SJCRH30 (cell line): ENCODE data around the gene CXXC5. TPM values are rescaled to one million over a fixed set of nuclear protein-coding genes. Genes with fewer than 3 reads are reported as not detected.

ENCODE experiments used
- DNase-seq, 2 experiments: peaks; one replicate each; pipeline ENCODE4 v3.0.0-alpha.2; 2015 to 2020
- H3K27ac ChIP-seq: fragments of 250-450 bp; sonication (Bioruptor Pico); 2 replicates; pipeline ENCODE4 v1.5.1; 2020; ENCODE audit warnings: mild to moderate bottlenecking, moderate library complexity
- H3K27me3 ChIP-seq: fragments of 250-450 bp; sonication (Bioruptor Pico); 2 replicates; pipeline ENCODE4 v1.5.1; 2020; ENCODE audit warnings: mild to moderate bottlenecking, moderate library complexity
- H3K36me3 ChIP-seq: fragments of 250-450 bp; sonication (Bioruptor Pico); 2 replicates; pipeline ENCODE4 v1.5.1; 2020; ENCODE audit warnings: mild to moderate bottlenecking, moderate library complexity
- H3K4me1 ChIP-seq: fragments of 250-450 bp; sonication (Bioruptor Pico); 2 replicates; pipeline ENCODE4 v1.5.1; 2020; ENCODE audit warnings: mild to moderate bottlenecking, moderate library complexity
- H3K4me3 ChIP-seq: fragments of 250-450 bp; sonication (Bioruptor Pico); 2 replicates; pipeline ENCODE4 v1.5.1; 2020; ENCODE audit warnings: mild to moderate bottlenecking, moderate library complexity
- H3K9me3 ChIP-seq: fragments of 250-450 bp; sonication (Bioruptor Pico); replicated peaks from 2 replicates; pipeline ENCODE4 v1.5.1; 2020; ENCODE audit warnings: mild to moderate bottlenecking, moderate library complexity
- total RNA-seq: library from RNA; depleted of rRNA; stranded (reverse); fragments of >200 nt; shearing (Covaris generic); gene quantifications from 2 replicates; pipeline ENCODE4 v1.2.3, GENCODE V29; 2014

Gene CXXC5
- total RNA-seq, 1 experiment from 2014 or later = 81.4 TPM

GRCh38 chr5:139690803-139691629, 42.9 kb downstream of the CXXC5 start:
- Histone ChIP-seq H3K4me1 (peaks cover 29% of the 10 kb centered on the region), H3K27ac (no peak overlapping the region), H3K9me3 (no peaks in the 10 kb centered on the region), H3K4me3 (no peak overlapping the region), H3K27me3 (no peaks in the 10 kb centered on the region), H3K36me3 (peaks cover 3% of the 10 kb centered on the region; the same call in 1 of the 2 replicates)
- DNase-seq = no peak

DNA sequence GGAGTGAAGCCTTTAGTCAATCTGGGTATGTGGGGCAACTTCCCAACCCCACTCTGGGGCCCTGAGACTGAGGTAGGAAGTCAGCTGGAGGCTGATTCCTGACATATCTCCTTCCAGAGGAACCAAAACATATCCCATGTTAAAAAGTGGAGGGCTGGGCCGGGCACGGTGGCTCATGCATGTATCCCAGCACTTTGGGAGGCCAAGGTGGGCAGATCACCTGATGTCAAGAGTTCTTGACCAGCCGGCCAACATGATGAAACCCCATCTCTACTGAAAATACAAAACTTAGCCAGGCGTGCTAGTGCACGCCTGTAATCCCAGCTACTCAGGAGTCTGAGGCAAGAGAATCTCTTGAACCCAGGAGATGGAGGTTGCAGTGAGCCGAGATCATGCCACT, 44.0 kb downstream of the CXXC5 start:
- Histone ChIP-seq H3K9me3 (no peaks in the 10 kb centered on the region), H3K36me3 (no peaks in the 10 kb centered on the region), H3K27me3 (no peaks in the 10 kb centered on the region), H3K4me3 (no peak overlapping the region), H3K4me1 (peaks cover 36% of the 10 kb centered on the region), H3K27ac (no peak overlapping the region)
- DNase-seq = no peak

- peak overlapping the region; percentile 12; the same call in 1 of the 2 replicates for H3K27ac ChIP-seq
- no peaks in the 10 kb centered on the region for H3K36me3 ChIP-seq
- no peak overlapping the region for H3K4me3 ChIP-seq
- peaks cover 39% of the 10 kb centered on the region for H3K4me1 ChIP-seq
- DNase-seq = peak; percentile 68 to 69
- no peaks in the 10 kb centered on the region for H3K27me3 ChIP-seq
- no peaks in the 10 kb centered on the region for H3K9me3 ChIP-seq
These were observed 44.6 kb downstream of the CXXC5 start for GRCh38 chr5:139692679-139693308.

- no peaks in the 10 kb centered on the region for H3K27me3 ChIP-seq
- H3K9me3 ChIP-seq = no peaks in the 10 kb centered on the region
- no peak for DNase-seq
- H3K27ac ChIP-seq = no peak overlapping the region
- peaks cover 49% of the 10 kb centered on the region for H3K4me1 ChIP-seq
- no peak overlapping the region for H3K4me3 ChIP-seq
- H3K36me3 ChIP-seq = no peaks in the 10 kb centered on the region
These were observed 45.7 kb downstream of the CXXC5 start for GRCh38 chr5:139693676-139694364.

DNA sequence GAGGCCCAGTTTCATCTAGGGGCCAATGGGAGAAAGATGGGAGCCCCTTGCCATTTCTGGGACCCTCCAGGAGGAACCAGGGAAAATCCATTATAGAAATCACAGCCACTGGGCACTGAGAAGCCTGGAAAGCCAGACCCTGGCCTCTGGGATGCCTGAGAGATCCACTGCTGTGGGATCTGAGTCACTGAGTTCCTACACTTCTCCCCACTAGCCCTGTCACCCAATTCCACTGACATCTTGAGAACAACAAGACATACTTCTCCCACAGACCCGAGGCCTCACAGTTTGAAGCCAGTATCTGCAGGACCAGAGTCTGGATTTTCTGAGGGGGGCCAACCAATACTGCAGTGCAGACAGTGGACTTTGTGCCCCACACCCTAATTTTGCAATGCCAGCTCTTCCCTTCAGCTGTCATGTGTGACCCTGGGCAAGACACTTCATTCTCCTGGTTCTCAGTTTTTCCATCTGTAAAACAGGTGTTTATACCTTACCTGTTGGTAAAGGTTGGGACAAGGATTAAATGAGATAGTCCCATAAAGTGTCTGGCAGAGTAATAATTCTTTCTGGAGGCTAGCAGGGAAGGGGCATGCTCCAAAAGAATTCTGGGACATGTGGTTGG, 46.5 kb downstream of the CXXC5 start:
- H3K4me3 ChIP-seq = no peak overlapping the region
- H3K27ac ChIP-seq = no peak overlapping the region
- DNase-seq = no peak
- H3K27me3 ChIP-seq = no peaks in the 10 kb centered on the region
- H3K4me1 ChIP-seq = peaks cover 45% of the 10 kb centered on the region
- no peaks in the 10 kb centered on the region for H3K9me3 ChIP-seq
- no peaks in the 10 kb centered on the region for H3K36me3 ChIP-seq

DNA sequence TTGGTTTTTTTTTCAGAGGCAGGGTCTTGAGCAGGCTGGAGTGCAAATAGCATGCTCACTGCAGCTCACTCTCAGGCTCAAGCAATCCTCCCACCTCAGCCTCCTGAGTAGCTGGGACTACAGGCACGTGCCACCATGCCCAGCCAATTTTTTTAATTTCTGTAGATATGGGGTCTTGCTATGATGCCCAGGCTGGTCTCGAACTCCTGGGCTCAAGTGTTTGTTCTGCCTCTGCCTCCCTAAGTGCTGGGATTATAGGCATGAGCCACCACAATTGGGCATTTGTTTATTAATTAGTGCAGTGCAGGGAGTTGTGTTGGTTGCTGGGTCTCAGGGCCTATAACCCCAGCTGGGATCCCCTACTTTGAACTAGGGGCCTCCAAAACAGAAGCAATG, 47.0 kb downstream of the CXXC5 start:
- no peak overlapping the region for H3K27ac ChIP-seq
- H3K4me3 ChIP-seq = no peak overlapping the region
- H3K4me1 ChIP-seq = peaks cover 39% of the 10 kb centered on the region
- no peaks in the 10 kb centered on the region for H3K27me3 ChIP-seq
- H3K9me3 ChIP-seq = no peaks in the 10 kb centered on the region
- H3K36me3 ChIP-seq = no peaks in the 10 kb centered on the region
- DNase-seq = no peak

DNA sequence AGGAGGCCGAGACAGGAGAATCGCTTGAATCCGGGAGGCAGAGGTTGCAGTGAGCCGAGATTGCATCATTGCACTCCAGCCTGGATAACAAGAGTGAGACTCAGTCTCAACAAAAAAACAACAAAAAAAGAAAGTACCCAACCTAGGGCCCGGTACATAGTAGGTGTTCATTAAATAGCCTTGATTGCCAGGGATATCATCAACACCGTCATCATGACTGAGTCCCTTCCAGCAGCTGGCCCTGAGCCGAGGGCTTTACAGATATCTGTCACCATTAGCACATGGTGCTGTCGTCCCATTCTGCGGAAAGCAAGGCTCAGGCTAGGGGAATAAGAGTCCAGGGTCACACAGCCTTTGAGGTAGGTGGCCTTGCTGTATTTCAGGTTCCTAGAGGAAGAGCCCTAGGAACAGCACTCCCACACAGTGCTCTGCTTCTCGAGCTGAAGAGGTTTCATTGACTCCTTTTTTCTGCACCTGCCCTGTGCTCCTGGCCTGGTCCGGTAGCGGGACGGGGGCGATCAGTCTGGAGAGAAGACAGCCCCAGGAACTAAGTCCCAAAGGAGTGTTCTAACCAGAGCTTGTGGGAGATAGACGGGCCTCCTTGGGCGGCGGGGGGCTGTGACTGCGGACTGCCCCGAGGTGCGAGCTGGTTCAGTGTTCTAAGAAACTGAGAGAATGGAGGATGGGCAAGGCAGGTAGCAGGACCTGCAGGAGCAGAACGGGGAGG, 48.2 kb downstream of the CXXC5 start:
- no peaks in the 10 kb centered on the region for H3K27me3 ChIP-seq
- peak overlapping the region; percentile 97 for H3K27ac ChIP-seq
- DNase-seq = peak in 1 of 2 experiments; percentile 35
- H3K36me3 ChIP-seq = no peaks in the 10 kb centered on the region
- peaks cover 38% of the 10 kb centered on the region for H3K4me1 ChIP-seq
- H3K9me3 ChIP-seq = no peaks in the 10 kb centered on the region
- H3K4me3 ChIP-seq = peak overlapping the region; percentile 61

DNA sequence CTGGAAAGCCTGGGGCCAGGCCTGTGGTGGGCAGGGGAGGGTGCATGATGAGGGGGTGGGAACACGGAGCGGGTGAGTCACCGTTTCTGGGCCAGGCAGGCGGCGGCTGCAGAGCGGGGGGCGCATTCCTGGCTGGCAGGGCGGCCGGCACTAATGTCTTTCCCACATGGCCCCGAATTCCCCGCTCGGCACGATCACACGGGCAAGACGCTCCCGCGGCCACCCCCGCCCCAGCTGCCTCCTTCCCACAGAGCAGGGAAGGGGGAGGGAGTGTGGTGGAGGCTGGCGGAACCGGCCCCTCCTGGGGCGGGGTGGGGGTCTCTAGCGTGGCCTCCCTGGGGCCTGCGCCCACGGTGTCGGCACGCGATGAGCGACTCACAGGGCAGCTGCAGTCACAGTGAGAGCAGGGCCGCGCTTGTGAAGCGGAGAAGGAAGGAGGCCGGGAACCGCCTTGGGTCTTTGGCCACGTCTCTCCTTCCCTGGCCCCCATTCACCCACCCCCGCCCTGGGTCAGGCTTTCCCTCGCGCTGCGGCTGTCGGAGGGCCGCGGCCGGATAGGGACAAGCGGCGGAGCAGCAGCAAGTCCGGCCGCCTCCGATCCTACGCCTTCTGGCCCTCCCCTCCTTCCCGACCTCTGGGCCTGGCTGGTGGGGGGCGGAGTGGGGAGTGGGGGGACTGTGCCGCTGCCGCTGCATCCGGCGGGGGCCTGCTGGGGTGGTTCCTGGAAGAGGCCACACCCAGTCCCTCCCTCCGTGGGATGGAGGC, 48.9 kb downstream of the CXXC5 start:
- Histone ChIP-seq H3K27ac (peak overlapping the region; percentile 97), H3K27me3 (no peaks in the 10 kb centered on the region), H3K36me3 (no peaks in the 10 kb centered on the region), H3K4me3 (peak overlapping the region; percentile 61), H3K4me1 (peaks cover 41% of the 10 kb centered on the region), H3K9me3 (no peaks in the 10 kb centered on the region)
- DNase-seq = peak; percentile 80 to 89

GRCh38 chr5:139698490-139699146, 50.5 kb downstream of the CXXC5 start:
- Histone ChIP-seq H3K27ac (no peak overlapping the region), H3K27me3 (no peaks in the 10 kb centered on the region), H3K9me3 (no peaks in the 10 kb centered on the region), H3K4me3 (no peak overlapping the region), H3K36me3 (no peaks in the 10 kb centered on the region), H3K4me1 (peaks cover 29% of the 10 kb centered on the region)
- DNase-seq = peak; percentile 54 to 55

GRCh38 chr5:139699351-139699750, 51.2 kb downstream of the CXXC5 start:
- Histone ChIP-seq H3K27ac (no peak overlapping the region), H3K27me3 (no peaks in the 10 kb centered on the region), H3K4me1 (peaks cover 29% of the 10 kb centered on the region), H3K9me3 (no peaks in the 10 kb centered on the region), H3K4me3 (no peak overlapping the region), H3K36me3 (no peaks in the 10 kb centered on the region)
- DNase-seq = no peak

DNA sequence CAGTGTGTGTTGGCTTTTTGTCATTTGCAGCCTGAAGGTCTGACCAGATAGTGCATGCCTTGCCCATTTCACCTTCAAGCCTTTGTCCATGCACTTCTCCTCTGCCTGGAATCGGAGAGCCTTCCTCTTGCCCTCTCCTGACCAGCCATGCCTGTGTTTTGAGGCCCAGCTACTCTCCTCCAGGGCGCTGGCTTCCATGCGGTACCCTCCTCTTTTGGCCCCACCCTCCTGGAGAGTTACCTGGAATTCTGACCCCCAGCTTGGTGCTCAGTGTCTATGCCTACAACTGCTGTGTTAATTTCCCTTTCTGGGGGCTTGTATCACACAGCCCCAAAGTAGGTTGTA, 52.5 kb downstream of the CXXC5 start:
- Histone ChIP-seq H3K27ac (no peak overlapping the region), H3K9me3 (no peaks in the 10 kb centered on the region), H3K4me3 (no peak overlapping the region), H3K36me3 (no peaks in the 10 kb centered on the region), H3K4me1 (peaks cover 29% of the 10 kb centered on the region), H3K27me3 (no peaks in the 10 kb centered on the region)
- no peak for DNase-seq

- H3K27me3 ChIP-seq = no peaks in the 10 kb centered on the region
- H3K9me3 ChIP-seq = no peaks in the 10 kb centered on the region
- no peaks in the 10 kb centered on the region for H3K36me3 ChIP-seq
- H3K4me1 ChIP-seq = peaks cover 26% of the 10 kb centered on the region
- peak; percentile 34 to 54 for DNase-seq
- no peak overlapping the region for H3K27ac ChIP-seq
- peak overlapping the region; percentile 45 for H3K4me3 ChIP-seq
These were observed 53.0 kb downstream of the CXXC5 start for GRCh38 chr5:139701056-139701741.

DNA sequence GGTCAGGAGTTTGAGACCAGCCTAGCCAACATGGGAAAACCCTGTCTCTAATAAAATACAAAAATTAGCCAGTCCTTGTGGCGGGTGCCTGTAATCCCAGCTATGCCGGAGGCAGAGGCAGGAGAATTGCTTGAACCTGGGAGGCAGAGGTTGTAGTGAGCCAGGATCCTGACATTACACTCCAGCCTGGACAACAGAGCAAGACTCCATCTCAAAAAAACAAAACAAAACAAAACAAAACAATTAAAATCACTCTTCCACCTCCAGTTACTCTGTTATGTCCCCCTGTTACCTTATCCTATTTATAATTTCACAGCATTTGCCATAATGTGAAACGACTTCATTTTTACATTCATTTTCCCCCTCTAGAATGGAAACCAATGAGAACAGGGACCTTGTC, 54.4 kb downstream of the CXXC5 start:
- Histone ChIP-seq H3K27me3 (no peaks in the 10 kb centered on the region), H3K36me3 (no peaks in the 10 kb centered on the region), H3K4me1 (peaks cover 20% of the 10 kb centered on the region), H3K9me3 (no peaks in the 10 kb centered on the region), H3K4me3 (no peak overlapping the region), H3K27ac (no peak overlapping the region)
- DNase-seq = no peak
